ENCODE data around the gene ZNF324B.
"Not testable (repeated sequence)": the region's sequence is repeated elsewhere in the genome, so short reads cannot be mapped to it uniquely, and the experiment has no call there.

The ZNF324B gene

GRCh38 chr19:58440556-58440955, 10.9 kb upstream of the ZNF324B start:
- TF ChIP-seq CTCF (conservative IDR thresholded peaks at IDR 0.05) (no peak), ZFX (IDR thresholded peaks at IDR 0.05) (no peak)
- H3K27ac ChIP-seq, result no peak overlapping the region

- H3K27ac ChIP-seq, result not testable (repeated sequence)
Observed at GRCh38 chr19:58442986-58443385, 8.4 kb upstream of the ZNF324B start.

GRCh38 chr19:58448860-58449259, 2.6 kb upstream of the ZNF324B start:
- H3K27ac ChIP-seq, result not testable (repeated sequence)

GRCh38 chr19:58449980-58450379, 1.4 kb upstream of the ZNF324B start:
- H3K27ac ChIP-seq, result not testable (repeated sequence)

- peak overlapping the region; percentile 81 for H3K27ac ChIP-seq
- TF ChIP-seq ZFX (IDR thresholded peaks at IDR 0.05) (no peak), CTCF (conservative IDR thresholded peaks at IDR 0.05) (no peak)
Observed at GRCh38 chr19:58450856-58451357, 515 bp upstream of the ZNF324B start.

- no peak overlapping the region for H3K27ac ChIP-seq
- no peak for TF ChIP-seq ZFX (IDR thresholded peaks at IDR 0.05)
- TF ChIP-seq CTCF (conservative IDR thresholded peaks at IDR 0.05), result no peak
Observed at GRCh38 chr19:58453743-58454142, 2.3 kb downstream of the ZNF324B start.

- no peak for TF ChIP-seq CTCF (conservative IDR thresholded peaks at IDR 0.05)
- no peak for TF ChIP-seq ZFX (IDR thresholded peaks at IDR 0.05)
- no peak overlapping the region for H3K27ac ChIP-seq
Observed at GRCh38 chr19:58455306-58455705, 3.9 kb downstream of the ZNF324B start.

- no peak for TF ChIP-seq ZFX (IDR thresholded peaks at IDR 0.05)
- TF ChIP-seq CTCF (conservative IDR thresholded peaks at IDR 0.05), result no peak
- H3K27ac ChIP-seq, result no peak overlapping the region
Observed at GRCh38 chr19:58456111-58456510, 4.7 kb downstream of the ZNF324B start.

- no peak for TF ChIP-seq CTCF (conservative IDR thresholded peaks at IDR 0.05)
- no peak for TF ChIP-seq ZFX (IDR thresholded peaks at IDR 0.05)
- H3K27ac ChIP-seq, result no peak overlapping the region
Observed at GRCh38 chr19:58460039-58460438, 8.6 kb downstream of the ZNF324B start.

Measured in C4-2B (cell line).